Mucosa of rectum (tissue), 2 donors: ENCODE results near the gene TMEM175.

Source experiments
- H3K27ac ChIP-seq, 2 donors: one replicate each; pipeline ENCODE4 v1.7.0; 2013; ENCODE audit warnings: inconsistent platforms in 2 of 2, low read depth in 2 of 2, low read length in 2 of 2
- H3K27me3 ChIP-seq, 2 donors: one replicate each; pipeline ENCODE4 v1.7.0; 2013; ENCODE audit warnings: low read length in 2 of 2; ENCODE audit not compliant: control insufficient read depth in 2 of 2, insufficient read depth in 2 of 2
- H3K36me3 ChIP-seq, 2 donors: one replicate each; pipeline ENCODE4 v1.7.0; 2013; ENCODE audit warnings: low read length in 2 of 2; ENCODE audit not compliant: control insufficient read depth in 2 of 2, insufficient read depth in 2 of 2
- H3K4me1 ChIP-seq, 2 donors: one replicate each; pipeline ENCODE4 v1.7.0; 2013; ENCODE audit warnings: low read length in 2 of 2, mild to moderate bottlenecking in 1 of 2; ENCODE audit not compliant: control insufficient read depth in 2 of 2, insufficient read depth in 2 of 2
- H3K4me3 ChIP-seq, 2 donors: one replicate each; pipeline ENCODE4 v1.7.0; 2013; ENCODE audit warnings: low read length in 2 of 2
- H3K9ac ChIP-seq, 2 donors: one replicate each; pipeline ENCODE4 v1.7.0; 2013; ENCODE audit warnings: low read length in 2 of 2, low read depth in 1 of 2, mild to moderate bottlenecking in 1 of 2
- H3K9me3 ChIP-seq, 2 donors: one replicate each; pipeline ENCODE4 v1.7.0; 2013; ENCODE audit warnings: low read length in 2 of 2; ENCODE audit not compliant: control insufficient read depth in 2 of 2
- donor health status: healthy.
- donor health status: Normal muscosa, but diverticular disease.

Gene TMEM175

DNA sequence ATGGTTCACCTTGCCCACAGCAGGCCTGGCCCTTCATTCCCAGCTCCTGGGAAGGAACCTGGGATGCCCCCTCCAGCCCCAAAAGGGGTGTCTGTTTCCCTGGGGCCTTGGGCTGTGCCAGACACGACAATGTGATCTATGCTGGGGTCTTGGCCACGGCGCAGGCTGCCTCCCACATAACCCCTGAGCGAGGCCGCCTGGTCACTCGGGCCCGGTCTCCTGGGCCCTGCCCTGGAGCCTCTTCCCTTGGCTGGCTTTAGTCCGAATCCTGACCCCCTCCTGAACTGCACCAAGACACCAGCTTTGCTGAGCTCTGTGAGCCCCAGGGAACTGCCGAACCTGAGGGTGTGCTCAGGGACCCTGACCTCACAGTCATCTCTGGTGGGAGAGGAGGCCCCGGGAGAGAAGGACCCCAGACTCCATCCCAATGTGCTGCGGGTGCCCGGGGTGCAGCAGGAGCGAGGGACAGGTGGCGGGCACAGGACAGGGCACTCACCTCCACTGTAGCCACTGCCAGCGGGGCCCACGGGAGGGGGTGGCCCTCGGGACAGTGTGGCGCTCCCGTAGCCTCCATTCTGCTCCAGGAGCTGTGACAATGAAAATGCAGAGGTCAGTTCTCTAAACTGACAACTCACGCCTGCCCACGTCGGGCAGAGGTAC lies 42.1 kb upstream of the TMEM175 start:
- no peak overlapping the region for H3K27ac ChIP-seq
- H3K27me3 ChIP-seq: no peaks in the 10 kb centered on the region
- no peaks in the 10 kb centered on the region for H3K4me1 ChIP-seq
- no peaks in the 10 kb centered on the region for H3K9me3 ChIP-seq
- peaks cover 70 to 73% of the 10 kb centered on the region in 2 donors for H3K36me3 ChIP-seq
- H3K9ac ChIP-seq: no peak overlapping the region
- H3K4me3 ChIP-seq: no peak overlapping the region

DNA sequence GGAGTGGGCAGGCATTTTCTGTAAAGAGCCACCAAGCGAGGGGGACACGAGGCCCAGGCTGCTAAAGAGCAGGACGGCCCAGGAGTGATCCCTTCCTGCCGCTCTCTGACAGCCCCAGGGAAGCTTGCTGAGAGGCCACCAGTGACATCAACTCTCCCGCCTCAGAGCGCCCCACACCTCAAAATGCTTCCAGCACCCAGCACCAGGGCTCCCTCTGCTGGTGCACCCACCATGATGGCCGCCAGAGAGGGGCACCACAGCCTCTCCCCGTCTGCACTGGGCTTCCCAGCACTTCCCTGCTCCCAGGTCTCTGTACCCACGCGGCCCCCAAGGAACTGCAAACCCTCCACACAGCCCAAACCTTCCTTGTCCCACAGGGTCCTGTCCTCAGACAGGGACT lies 40.5 kb upstream of the TMEM175 start:
- Histone ChIP-seq H3K4me3 (no peak overlapping the region), H3K36me3 (peaks cover 65 to 78% of the 10 kb centered on the region in 2 donors), H3K9me3 (no peaks in the 10 kb centered on the region), H3K9ac (no peak overlapping the region), H3K27me3 (no peaks in the 10 kb centered on the region), H3K4me1 (no peaks in the 10 kb centered on the region), H3K27ac (no peak overlapping the region)

DNA sequence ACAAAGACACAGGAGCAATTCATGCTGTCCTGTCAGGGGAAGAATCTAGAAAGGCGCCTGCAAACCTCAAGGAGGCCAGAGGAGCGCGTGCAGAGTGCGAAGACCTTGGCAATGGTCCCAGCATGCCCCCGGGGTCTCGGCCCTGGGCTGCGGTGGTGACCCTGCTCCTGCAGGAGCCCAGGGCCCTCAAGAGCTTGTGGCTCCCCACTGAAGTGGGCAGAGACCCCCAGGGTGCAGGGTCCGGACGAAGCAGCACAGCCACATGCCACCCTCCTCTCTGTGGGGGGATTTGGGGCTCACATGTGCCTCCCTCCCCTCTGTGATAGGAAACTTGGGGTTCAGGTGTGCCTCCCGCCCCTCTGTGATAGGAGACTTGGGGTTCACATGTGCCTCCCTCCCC lies 39.5 kb upstream of the TMEM175 start:
- H3K9ac ChIP-seq: no peak overlapping the region
- no peaks in the 10 kb centered on the region for H3K27me3 ChIP-seq
- no peaks in the 10 kb centered on the region for H3K9me3 ChIP-seq
- H3K4me1 ChIP-seq: no peaks in the 10 kb centered on the region
- no peak overlapping the region for H3K4me3 ChIP-seq
- H3K27ac ChIP-seq: no peak overlapping the region
- peaks cover 64 to 76% of the 10 kb centered on the region in 2 donors for H3K36me3 ChIP-seq

GRCh38 chr4:893276-893994 lies 38.8 kb upstream of the TMEM175 start:
- no peaks in the 10 kb centered on the region for H3K4me1 ChIP-seq
- H3K4me3 ChIP-seq: no peak overlapping the region
- no peaks in the 10 kb centered on the region for H3K9me3 ChIP-seq
- H3K9ac ChIP-seq: no peak overlapping the region
- peaks cover 60 to 73% of the 10 kb centered on the region in 2 donors for H3K36me3 ChIP-seq
- no peak overlapping the region for H3K27ac ChIP-seq
- no peaks in the 10 kb centered on the region for H3K27me3 ChIP-seq

DNA sequence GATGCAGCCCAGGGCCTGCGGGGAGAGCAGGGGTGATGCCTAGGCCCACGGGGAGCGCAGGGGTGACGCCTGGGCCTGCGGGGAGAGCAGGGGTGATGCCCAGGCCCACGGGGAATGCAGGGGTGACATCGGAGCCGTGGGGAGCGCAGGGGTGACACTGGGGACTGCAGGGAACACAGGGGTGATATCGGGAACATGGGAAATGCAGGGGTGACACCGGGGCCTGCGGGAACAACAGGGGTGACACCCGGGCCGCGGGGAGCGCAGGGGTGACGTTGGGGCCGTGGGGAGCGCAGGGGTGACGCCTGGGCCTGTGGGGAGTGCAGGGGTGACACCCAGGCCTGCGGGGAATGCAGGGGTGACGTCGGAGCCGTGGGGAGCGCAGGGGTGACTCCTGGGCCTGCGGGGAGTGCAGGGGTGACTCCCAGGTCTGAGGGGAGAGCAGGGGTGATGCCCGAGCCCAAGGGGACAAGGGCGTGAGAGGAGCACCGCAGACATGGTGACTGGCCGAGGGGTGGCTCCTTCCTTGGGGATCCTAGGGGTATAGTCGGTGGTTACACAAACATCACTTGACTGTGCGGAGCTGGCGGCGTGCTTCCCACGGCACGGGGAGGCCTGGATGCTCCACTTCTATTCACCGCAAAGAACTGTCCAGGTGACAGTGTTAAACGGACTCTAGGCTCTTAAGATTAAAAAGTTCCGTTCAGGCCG lies 38.1 kb upstream of the TMEM175 start:
- Histone ChIP-seq H3K9ac (no peak overlapping the region), H3K27ac (no peak overlapping the region), H3K36me3 (peaks cover 55 to 66% of the 10 kb centered on the region in 2 donors), H3K4me1 (no peaks in the 10 kb centered on the region), H3K9me3 (no peaks in the 10 kb centered on the region), H3K4me3 (no peak overlapping the region), H3K27me3 (no peaks in the 10 kb centered on the region)

- Histone ChIP-seq H3K27me3 (no peaks in the 10 kb centered on the region), H3K27ac (no peak overlapping the region), H3K4me3 (no peak overlapping the region), H3K9ac (no peak overlapping the region), H3K9me3 (no peaks in the 10 kb centered on the region), H3K36me3 (peaks cover 50 to 64% of the 10 kb centered on the region in 2 donors), H3K4me1 (no peaks in the 10 kb centered on the region)
Observed at GRCh38 chr4:895596-895995, 36.7 kb upstream of the TMEM175 start.

DNA sequence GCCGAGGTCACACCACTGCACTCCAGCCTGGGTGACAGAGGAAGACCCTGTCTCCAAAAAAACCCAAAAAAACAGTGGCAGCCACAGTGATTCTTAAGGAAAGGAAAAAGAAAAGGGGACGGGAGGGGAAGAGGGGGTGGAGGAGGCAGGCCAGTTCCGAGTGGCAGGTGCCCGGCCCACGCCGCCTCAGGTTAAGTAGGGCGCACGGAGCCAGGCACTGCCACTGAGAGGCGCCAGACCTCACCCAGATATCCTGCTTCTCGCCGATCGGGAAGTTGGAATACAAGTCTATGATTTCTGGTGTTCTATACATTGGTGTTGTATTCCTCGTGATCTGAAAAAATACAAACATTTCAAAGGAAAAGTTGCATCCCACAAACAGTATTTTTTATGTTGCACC lies 36.0 kb upstream of the TMEM175 start:
- Histone ChIP-seq H3K27me3 (no peaks in the 10 kb centered on the region), H3K27ac (no peak overlapping the region), H3K4me3 (no peak overlapping the region), H3K9ac (no peak overlapping the region), H3K4me1 (no peaks in the 10 kb centered on the region), H3K36me3 (peaks cover 50 to 66% of the 10 kb centered on the region in 2 donors), H3K9me3 (no peaks in the 10 kb centered on the region)

GRCh38 chr4:896630-897029 lies 35.6 kb upstream of the TMEM175 start:
- Histone ChIP-seq H3K36me3 (peaks cover 54 to 68% of the 10 kb centered on the region in 2 donors), H3K4me3 (no peak overlapping the region), H3K4me1 (no peaks in the 10 kb centered on the region), H3K27ac (no peak overlapping the region), H3K9me3 (no peaks in the 10 kb centered on the region), H3K9ac (no peak overlapping the region), H3K27me3 (no peaks in the 10 kb centered on the region)

- H3K27ac ChIP-seq: no peak overlapping the region
- H3K4me3 ChIP-seq: no peak overlapping the region
- no peaks in the 10 kb centered on the region for H3K27me3 ChIP-seq
- H3K9me3 ChIP-seq: no peaks in the 10 kb centered on the region
- peaks cover 45 to 63% of the 10 kb centered on the region in 2 donors for H3K36me3 ChIP-seq
- H3K4me1 ChIP-seq: no peaks in the 10 kb centered on the region
- H3K9ac ChIP-seq: no peak overlapping the region
Observed at GRCh38 chr4:898123-898522, 34.1 kb upstream of the TMEM175 start.

DNA sequence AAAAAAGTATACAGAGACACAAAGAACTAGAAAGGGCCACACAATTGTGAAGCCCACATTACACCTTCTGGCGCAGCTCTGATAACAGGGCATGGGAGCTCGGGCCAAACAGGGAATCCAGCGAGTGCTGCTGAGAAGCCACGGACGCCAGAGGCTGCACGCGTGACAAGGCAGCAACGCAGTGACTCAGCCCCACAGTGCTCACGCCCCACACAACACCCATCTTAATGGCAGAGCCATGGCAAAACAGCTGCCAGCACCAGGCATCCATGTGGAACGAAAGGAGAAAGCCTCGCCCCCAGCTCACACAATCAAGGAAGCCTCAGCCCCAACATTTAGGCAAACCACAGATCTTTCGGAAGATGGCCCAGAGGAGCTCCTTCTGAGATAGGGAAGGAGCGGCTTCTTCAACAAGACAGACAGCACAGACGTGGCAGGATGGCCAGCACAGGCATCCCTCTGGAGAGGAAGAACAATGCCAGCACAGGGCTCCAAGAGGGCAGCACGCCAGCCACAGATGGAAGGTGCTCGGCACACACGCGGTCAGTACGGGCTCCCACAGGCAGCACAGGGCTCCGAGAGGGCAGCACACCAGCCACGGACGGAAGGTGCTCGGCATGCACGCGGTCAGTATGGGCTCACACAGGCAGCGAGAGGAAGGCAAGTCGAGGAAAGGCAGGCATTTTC lies 33.2 kb upstream of the TMEM175 start:
- Histone ChIP-seq H3K9me3 (no peaks in the 10 kb centered on the region), H3K9ac (no peak overlapping the region), H3K27me3 (no peaks in the 10 kb centered on the region), H3K4me1 (no peaks in the 10 kb centered on the region), H3K27ac (no peak overlapping the region), H3K4me3 (no peak overlapping the region), H3K36me3 (peaks cover 41 to 59% of the 10 kb centered on the region in 2 donors)
